Esophagus squamous epithelium (tissue), 5 donors: ENCODE measurements around the gene RANBP1. TPM values are rescaled to one million over a fixed set of nuclear protein-coding genes. Genes with fewer than 3 reads are reported as not detected.

Experiments used
- DNase-seq: peaks from one replicate; lab custom pipeline; 2025; lab: John Stamatoyannopoulos, UW
- H3K27ac ChIP-seq, 4 donors: fragments of 200-600 bp; sonication (generic); one replicate each; pipeline ENCODE4 v1.5.1; 2016 to 2019; ENCODE audit warnings: mild to moderate bottlenecking in 1 of 4
- H3K27me3 ChIP-seq, 4 donors: fragments of 200-600 bp; sonication (generic); 1 replicate in 3 of 4; 2 replicates in 1 of 4; pipeline versions ENCODE4 v1.5.1 to v1.6.0; 2017 to 2021; ENCODE audit warnings: antibody characterized with exemption in 1 of 4
- H3K36me3 ChIP-seq, 3 donors: fragments of 200-600 bp; sonication (generic); one replicate each; pipeline ENCODE4 v1.5.1; 2016 to 2019
- H3K4me1 ChIP-seq, 3 donors: fragments of 200-600 bp; sonication (generic); one replicate each; pipeline ENCODE4 v1.5.1; 2017 to 2019
- H3K4me3 ChIP-seq, 4 donors: fragments of 200-600 bp; sonication (generic); 1 replicate in 3 of 4; 2 replicates in 1 of 4; pipeline ENCODE4 v1.5.1; 2016 to 2019; ENCODE audit warnings: mild to moderate bottlenecking in 2 of 4, moderate library complexity in 1 of 4
- H3K9me3 ChIP-seq, 3 donors: fragments of 200-600 bp; sonication (generic); one replicate each; pipeline ENCODE4 v1.5.1; 2016 to 2019
- CTCF ChIP-seq, 6 experiments: fragments of 450-650 bp in 4 of 6; fragments of 200-600 bp in 2 of 6; sonication (generic) in 2 of 6; IDR thresholded peaks; one replicate each; pipeline ENCODE4 v1.5.1; 2016 to 2019; ENCODE audit warnings: antibody characterized with exemption in 6 of 6, mild to moderate bottlenecking in 4 of 6, moderate library complexity in 4 of 6
- POLR2A ChIP-seq, 4 donors: fragments of 450-650 bp; IDR thresholded peaks; one replicate each; pipeline ENCODE4 v1.6.1; 2017; ENCODE audit warnings: antibody characterized with exemption in 4 of 4, mild to moderate bottlenecking in 4 of 4, moderate library complexity in 3 of 4
- WGBS, 2 donors: methylation state at CpG; one replicate each; pipeline ENCODE4 v1.1.5; 2018; 5-methylcytosine and 5-hydroxymethylcytosine counted together
- intact Hi-C: fragments of 100-400 bp; cut with DNase I; formaldehyde crosslinking; loops from one replicate; pipeline ENCODE4 v1.15.0; 2022
- total RNA-seq, 4 donors: library from RNA; depleted of rRNA; stranded (reverse); fragments of >200 nt; gene quantifications; one replicate each; pipeline ENCODE4 v1.1.0, GENCODE V29; 2016
- donor health status: DM: yes; HTN: yes; CAD: no.

RANBP1 gene
- total RNA-seq, 4 donors from 2014 or later = 178 to 358 (median 212) TPM

DNA sequence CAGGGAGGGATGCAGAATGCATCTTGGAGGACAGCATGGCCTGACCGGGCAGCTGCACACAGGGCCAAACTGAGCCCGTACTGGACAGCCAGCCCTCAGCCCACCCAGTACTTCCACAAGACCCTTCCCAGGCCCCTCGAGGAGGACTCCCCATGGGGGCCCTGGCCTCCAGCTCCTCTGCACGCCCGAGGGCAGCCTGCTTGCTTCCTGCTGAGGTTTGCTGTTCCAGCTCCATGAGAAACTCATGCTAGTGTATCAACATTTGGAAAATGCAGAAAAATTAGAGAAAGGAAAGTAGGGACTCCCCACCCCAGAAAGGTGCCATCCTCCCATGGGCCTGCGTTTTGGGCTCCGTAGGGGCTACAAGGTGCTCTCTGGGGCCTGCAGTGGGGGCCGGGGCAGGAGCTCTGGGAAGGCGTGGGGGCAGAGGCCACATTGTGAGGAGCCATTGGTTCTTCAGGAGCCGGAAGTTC lies 56.3 kb downstream of the RANBP1 start:
- DNase-seq = no peak

DNA sequence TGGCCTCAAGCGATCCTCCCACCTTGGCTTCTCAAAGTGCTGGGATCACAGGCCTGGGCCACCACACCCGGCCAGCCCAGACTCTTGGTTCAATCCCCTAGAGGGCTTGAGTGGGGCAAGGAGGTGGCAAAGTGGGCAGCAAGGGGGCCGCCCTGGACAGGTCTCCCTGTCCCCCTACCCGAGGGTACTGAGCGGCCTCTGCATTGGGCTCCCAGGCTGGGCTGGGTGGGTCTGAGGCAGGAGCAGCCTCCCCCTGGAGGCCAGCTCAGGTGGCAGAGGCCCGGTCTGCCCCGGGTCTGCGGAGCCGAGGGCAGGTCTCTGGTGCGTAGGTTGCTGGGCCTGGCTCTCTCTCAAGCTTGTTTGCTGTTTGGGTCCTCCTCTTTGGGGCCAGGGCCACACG lies 57.3 kb downstream of the RANBP1 start:
- intact Hi-C loops = no loop called here
- no peak for DNase-seq
- Histone ChIP-seq H3K27me3 (peaks cover 0 to 34% (median 0%) of the 10 kb centered on the region in 4 donors), H3K4me3 (no peak overlapping the region), H3K4me1 (no peaks in the 10 kb centered on the region), H3K9me3 (no peaks in the 10 kb centered on the region), H3K36me3 (no peaks in the 10 kb centered on the region), H3K27ac (no peak overlapping the region)
- WGBS, 2 donors = 83% methylated on average over 4 of the region's 11 CpGs; no CpG with 5 or more reads in 1 of the 2 donors
- TF ChIP-seq CTCF (IDR thresholded peaks at IDR 0.05) = no peak
- TF ChIP-seq POLR2A (IDR thresholded peaks at IDR 0.05) = no peak

More for the DNA sequence above, 56.3 kb downstream of the RANBP1 start:
- Histone ChIP-seq H3K4me1 (no peaks in the 10 kb centered on the region), H3K27ac (no peak overlapping the region), H3K9me3 (no peaks in the 10 kb centered on the region), H3K27me3 (peaks cover 0 to 24% (median 0%) of the 10 kb centered on the region in 4 donors), H3K36me3 (no peaks in the 10 kb centered on the region), H3K4me3 (no peak overlapping the region)
- intact Hi-C loops = no loop called here
- WGBS, 2 donors = 87 to 88% methylated on average over 4 to 6 of the region's 10 CpGs
- no peak for TF ChIP-seq POLR2A (IDR thresholded peaks at IDR 0.05)
- no peak for TF ChIP-seq CTCF (IDR thresholded peaks at IDR 0.05)

DNA sequence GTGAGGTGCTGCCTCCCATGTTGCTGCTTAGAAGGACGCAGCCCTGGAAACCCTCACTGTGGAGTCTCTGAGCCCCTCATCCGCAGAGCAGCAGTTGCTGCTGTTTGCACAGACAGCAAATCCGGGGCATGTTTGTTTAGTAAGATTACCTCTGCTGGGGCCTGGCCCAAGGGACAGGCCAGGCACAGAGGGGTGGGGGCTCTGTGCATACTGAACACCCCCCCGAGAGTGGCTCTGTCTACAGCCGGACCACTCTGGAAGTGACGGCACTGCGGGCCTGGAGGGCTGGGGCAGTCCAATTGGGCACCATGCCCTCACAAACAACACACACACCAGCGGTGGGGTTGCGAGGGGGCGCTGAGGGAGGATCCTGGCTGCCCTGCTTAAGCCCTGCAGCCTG lies 57.9 kb downstream of the RANBP1 start:
- TF ChIP-seq CTCF (IDR thresholded peaks at IDR 0.05) (no peak), POLR2A (IDR thresholded peaks at IDR 0.05) (no peak)
- Histone ChIP-seq H3K27me3 (peaks cover 0 to 35% (median 0%) of the 10 kb centered on the region in 4 donors), H3K4me1 (no peaks in the 10 kb centered on the region), H3K4me3 (no peak overlapping the region), H3K36me3 (no peaks in the 10 kb centered on the region), H3K9me3 (no peaks in the 10 kb centered on the region), H3K27ac (no peak overlapping the region)
- WGBS, 2 donors = 59 to 80% methylated on average over 1 to 5 of the region's 10 CpGs
- intact Hi-C loops = no loop called here
- DNase-seq = no peak

- no peak for DNase-seq
- H3K4me1 ChIP-seq = no peaks in the 10 kb centered on the region
Measured at GRCh38 chr22:20174785-20175596, 59.1 kb downstream of the RANBP1 start.

More at GRCh38 chr22:20174785-20175596, 59.1 kb downstream of the RANBP1 start:
- intact Hi-C loops = no loop called here
- TF ChIP-seq POLR2A (IDR thresholded peaks at IDR 0.05) = no peak
- TF ChIP-seq CTCF (IDR thresholded peaks at IDR 0.05) = peak in 1 of 6 experiments; percentile 18
- 52 to 70% methylated on average over 5 to 7 of the region's 19 CpGs for WGBS, 2 donors
- Histone ChIP-seq H3K4me3 (no peak overlapping the region), H3K27me3 (peaks cover 0 to 29% (median 0%) of the 10 kb centered on the region in 4 donors), H3K27ac (no peak overlapping the region), H3K9me3 (no peaks in the 10 kb centered on the region), H3K36me3 (no peaks in the 10 kb centered on the region)
